ENCODE results near the gene SREBF2.

Gene SREBF2

GRCh38 chr22:41923595-41924276, 90.8 kb downstream of the SREBF2 start:
- H3K4me3 ChIP-seq (ENCODE audit: low read length): no peak overlapping the region
- TF ChIP-seq, protein P1, sequence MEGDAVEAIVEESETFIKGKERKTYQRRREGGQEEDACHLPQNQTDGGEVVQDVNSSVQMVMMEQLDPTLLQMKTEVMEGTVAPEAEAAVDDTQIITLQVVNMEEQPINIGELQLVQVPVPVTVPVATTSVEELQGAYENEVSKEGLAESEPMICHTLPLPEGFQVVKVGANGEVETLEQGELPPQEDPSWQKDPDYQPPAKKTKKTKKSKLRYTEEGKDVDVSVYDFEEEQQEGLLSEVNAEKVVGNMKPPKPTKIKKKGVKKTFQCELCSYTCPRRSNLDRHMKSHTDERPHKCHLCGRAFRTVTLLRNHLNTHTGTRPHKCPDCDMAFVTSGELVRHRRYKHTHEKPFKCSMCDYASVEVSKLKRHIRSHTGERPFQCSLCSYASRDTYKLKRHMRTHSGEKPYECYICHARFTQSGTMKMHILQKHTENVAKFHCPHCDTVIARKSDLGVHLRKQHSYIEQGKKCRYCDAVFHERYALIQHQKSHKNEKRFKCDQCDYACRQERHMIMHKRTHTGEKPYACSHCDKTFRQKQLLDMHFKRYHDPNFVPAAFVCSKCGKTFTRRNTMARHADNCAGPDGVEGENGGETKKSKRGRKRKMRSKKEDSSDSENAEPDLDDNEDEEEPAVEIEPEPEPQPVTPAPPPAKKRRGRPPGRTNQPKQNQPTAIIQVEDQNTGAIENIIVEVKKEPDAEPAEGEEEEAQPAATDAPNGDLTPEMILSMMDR (conservative IDR thresholded peaks at IDR 0.05; ENCODE audit: low read depth, low read length): no peak

DNA sequence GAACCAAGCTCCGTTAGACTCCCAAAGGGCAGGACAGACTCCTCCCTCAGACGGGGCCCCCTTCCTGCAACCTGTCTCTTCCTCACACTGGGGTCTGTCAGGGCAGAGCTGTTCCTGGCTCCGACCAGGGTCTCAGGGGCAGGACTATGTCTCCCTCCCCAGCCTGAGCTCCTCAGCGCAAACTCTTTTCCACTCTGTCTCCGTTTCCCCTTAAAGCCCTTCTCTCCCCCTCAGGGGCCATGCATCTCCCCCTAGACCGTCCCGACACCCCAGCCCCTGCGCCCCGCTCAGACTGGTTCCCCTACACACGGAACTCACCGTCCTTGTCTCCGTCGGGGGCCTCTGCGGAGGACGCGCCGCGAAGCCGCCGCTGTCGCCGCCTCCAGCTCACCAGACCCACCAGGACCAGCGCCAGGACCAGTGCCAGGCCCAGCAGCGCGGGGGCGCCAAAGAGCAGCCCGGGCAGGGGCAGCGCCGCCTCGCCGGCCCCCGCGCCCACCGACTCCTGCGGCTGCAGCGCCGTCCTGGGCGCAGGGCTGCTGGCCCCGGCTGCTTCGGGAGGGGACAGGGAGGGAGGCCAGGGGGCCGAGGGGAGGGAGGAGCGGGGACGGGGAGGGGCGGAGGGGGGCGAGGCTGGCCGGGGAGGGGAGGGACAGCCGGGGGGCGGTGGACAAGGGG, 93.0 kb downstream of the SREBF2 start:
- TF ChIP-seq, protein P1 (conservative IDR thresholded peaks at IDR 0.05; ENCODE audit: low read depth, low read length): peak; percentile 64
- DNase-seq (ENCODE audit: low read depth): no peak
- peak overlapping the region; percentile 28 for H3K4me3 ChIP-seq (ENCODE audit: low read length)

More at GRCh38 chr22:41923595-41924276, 90.8 kb downstream of the SREBF2 start:
- no peak for DNase-seq (ENCODE audit: low read depth)

DNA sequence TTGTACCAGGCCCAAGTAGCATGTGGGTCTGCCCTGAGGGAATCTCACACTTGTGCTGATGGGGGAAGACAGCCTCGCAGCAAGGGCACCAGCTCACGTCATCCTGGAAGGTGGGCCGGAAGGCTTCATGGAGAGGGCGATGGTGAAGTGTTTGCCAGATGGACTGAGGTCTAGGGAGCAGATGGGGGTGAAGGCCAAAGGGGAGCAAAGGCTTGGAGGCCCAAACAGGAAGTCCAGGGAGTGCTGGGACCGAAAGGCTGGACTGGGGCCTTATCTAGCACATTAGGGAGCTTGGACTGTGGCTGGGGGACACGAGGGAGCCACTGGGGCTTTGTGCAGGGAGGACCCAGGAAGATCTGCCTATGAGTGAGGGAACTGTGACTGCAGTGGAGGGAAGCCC, 94.9 kb downstream of the SREBF2 start:
- H3K4me3 ChIP-seq (ENCODE audit: low read length): no peak overlapping the region
- TF ChIP-seq, protein P1 (conservative IDR thresholded peaks at IDR 0.05; ENCODE audit: low read depth, low read length): no peak
- no peak for DNase-seq (ENCODE audit: low read depth)

DNA sequence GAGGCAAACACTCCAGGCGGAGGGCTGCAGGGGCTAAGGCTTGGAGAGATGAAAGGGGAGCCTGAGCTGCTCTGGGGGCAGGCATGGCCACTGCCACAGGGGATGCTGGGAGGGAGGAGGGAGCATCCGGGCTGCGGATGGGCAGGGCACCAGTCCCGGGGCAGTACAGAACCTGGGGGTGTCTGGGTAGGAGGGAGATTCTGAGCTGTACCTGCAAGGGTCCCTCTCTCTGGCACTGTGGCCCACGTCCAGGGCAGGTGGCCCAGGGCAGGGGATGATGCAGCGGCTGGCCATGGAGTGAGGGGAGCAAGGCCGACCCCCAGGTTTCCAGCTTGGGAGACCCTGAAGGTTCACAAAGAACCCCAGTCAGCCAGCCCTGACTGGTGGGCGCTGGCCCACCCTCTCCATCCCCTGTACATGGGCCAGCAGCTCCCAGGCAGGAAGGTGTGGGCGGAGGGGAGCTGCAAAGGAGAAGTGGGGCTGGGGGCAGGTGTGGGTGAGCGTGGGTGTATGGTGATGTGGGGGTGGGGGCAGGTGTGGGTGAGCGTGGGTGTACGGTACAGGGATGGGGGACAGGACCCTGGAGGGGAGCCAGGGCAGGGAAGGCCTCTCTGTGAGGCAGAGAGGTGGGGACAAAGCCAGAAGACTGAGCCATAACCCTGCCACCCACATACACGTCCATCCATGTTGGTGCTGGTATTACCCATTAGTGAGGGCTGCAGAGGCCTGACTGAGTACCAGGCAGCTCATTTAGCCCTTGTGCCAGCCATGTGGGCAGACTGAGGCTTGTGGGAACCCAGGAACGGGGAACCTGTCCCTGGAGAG, 95.9 kb downstream of the SREBF2 start:
- TF ChIP-seq, protein P1 (conservative IDR thresholded peaks at IDR 0.05; ENCODE audit: low read depth, low read length): no peak
- DNase-seq (ENCODE audit: low read depth): no peak
- H3K4me3 ChIP-seq (ENCODE audit: low read length): no peak overlapping the region

DNA sequence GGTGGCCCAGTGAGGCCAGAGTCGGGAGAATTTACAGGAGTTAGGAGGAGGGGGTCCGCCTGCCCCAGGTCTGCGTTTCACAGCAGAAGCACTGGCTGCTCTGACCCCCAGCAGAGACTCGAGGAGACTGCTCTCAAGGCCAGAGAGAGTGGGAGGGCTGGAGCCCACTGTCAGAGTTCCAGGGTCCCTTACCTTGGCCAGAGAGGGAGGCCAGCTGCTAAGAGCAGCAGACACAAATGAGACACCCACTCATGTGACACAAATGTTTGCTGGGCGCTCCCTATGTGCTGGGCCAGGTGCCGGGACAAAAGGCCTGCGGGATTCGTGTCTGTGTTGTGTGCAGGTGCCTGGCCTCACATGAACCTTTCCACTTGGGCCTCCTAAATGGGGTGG, 96.5 kb downstream of the SREBF2 start:
- no peak for DNase-seq (ENCODE audit: low read depth)
- TF ChIP-seq, protein P1 (conservative IDR thresholded peaks at IDR 0.05; ENCODE audit: low read depth, low read length): no peak
- no peak overlapping the region for H3K4me3 ChIP-seq (ENCODE audit: low read length)

DNA sequence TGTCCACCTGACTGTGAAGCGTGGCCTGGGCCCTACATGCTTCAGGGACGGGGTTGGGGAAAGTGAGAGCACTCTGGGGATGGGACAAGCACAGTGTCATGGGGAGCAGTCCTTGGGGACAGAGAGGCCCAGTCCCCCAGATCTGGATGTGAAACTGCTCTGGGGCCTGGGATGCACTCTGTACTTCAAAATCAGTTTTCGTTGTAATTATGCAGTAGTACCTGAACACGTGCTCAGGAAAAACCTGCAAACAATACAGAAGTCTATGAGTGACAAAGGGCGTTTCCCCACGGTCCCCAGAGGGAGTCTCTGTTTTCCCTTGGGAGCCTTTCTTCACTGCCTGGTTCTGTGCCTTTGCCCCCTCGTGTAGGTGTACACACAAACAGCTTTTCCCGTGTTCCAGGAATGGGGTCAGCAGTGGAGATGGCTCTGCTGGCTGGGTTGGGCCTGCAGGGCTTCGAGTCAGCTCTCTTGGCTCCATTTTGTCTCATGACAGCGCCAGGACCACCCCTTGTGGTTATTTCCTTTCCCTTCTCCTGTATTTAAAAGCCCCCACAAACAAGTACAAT, 98.9 kb downstream of the SREBF2 start:
- H3K4me3 ChIP-seq (ENCODE audit: low read length): no peak overlapping the region
- DNase-seq (ENCODE audit: low read depth): no peak
- TF ChIP-seq, protein P1 (conservative IDR thresholded peaks at IDR 0.05; ENCODE audit: low read depth, low read length): no peak
